Breast epithelium (tissue), 3 donors: ENCODE results near the gene SORCS3.

Experiments used
- CTCF ChIP-seq, 3 donors: fragments of 450-650 bp; IDR thresholded peaks; one replicate each; pipeline ENCODE4 v1.5.1; 2016 to 2017; ENCODE audit warnings: antibody characterized with exemption in 3 of 3, mild to moderate bottlenecking in 3 of 3, moderate library complexity in 3 of 3
- POLR2A ChIP-seq: fragments of 450-650 bp; IDR thresholded peaks from one replicate; pipeline ENCODE4 v1.6.1; 2016; ENCODE audit warnings: antibody characterized with exemption, mild to moderate bottlenecking, moderate library complexity
- POLR2AphosphoS5 ChIP-seq, 3 donors: sonication (generic); formaldehyde crosslinking; IDR thresholded peaks; one replicate each; pipeline ENCODE4 v1.6.1; 2017; ENCODE audit warnings: antibody characterized with exemption in 3 of 3

- no peak for TF ChIP-seq CTCF (IDR thresholded peaks at IDR 0.05)
- no peak for TF ChIP-seq POLR2A
- no peak for TF ChIP-seq POLR2AphosphoS5 (IDR thresholded peaks at IDR 0.05)
Measured at GRCh38 chr10:104678658-104679057, 37.6 kb downstream of the SORCS3 start.
